Astrocyte (in vitro differentiated cells and primary cell): ENCODE results near the gene TARDBP.
"Not testable (repeated sequence)": the region's sequence is repeated elsewhere in the genome, so short reads cannot be mapped to it uniquely, and the experiment has no call there.

Experiments used
- EZH2 ChIP-seq: IDR thresholded peaks from 2 replicates; pipeline ENCODE4 v1.6.1; 2012; ENCODE audit warnings: mild to moderate bottlenecking, low read length, inconsistent platforms; ENCODE audit not compliant: insufficient read depth
- TF ChIP-seq, protein P1 (sequence below): IDR thresholded peaks from 2 replicates; pipeline ENCODE4 v1.5.1; 2011; ENCODE audit warnings: low read depth, mild to moderate bottlenecking, inconsistent platforms, low read length, moderate library complexity; ENCODE audit not compliant: insufficient read depth

DNA sequence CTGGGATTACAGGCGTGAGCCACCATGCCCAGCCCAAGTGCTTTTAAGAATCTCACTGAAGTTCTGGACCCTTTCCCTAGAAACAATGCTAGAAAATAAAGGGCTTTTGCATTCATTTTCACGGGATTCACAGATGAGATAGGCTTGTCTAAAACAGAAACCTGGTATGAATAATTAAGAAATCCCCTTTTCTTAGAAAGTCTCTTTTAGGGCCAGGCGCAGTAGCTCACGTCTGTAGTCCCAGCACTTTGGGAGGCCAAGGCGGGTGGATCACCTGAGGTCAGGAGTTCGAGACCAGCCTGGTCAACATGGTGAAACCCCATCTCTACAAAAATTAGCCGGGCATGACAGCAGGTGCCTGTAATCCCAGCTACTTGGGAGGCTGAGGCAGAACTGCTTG lies 60.9 kb downstream of the TARDBP start:
- TF ChIP-seq, protein P1, sequence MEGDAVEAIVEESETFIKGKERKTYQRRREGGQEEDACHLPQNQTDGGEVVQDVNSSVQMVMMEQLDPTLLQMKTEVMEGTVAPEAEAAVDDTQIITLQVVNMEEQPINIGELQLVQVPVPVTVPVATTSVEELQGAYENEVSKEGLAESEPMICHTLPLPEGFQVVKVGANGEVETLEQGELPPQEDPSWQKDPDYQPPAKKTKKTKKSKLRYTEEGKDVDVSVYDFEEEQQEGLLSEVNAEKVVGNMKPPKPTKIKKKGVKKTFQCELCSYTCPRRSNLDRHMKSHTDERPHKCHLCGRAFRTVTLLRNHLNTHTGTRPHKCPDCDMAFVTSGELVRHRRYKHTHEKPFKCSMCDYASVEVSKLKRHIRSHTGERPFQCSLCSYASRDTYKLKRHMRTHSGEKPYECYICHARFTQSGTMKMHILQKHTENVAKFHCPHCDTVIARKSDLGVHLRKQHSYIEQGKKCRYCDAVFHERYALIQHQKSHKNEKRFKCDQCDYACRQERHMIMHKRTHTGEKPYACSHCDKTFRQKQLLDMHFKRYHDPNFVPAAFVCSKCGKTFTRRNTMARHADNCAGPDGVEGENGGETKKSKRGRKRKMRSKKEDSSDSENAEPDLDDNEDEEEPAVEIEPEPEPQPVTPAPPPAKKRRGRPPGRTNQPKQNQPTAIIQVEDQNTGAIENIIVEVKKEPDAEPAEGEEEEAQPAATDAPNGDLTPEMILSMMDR: not testable (repeated sequence)
- TF ChIP-seq EZH2: not testable (repeated sequence)
